Dendritic cell treated with granulocyte-macrophage colony-stimulating factor and Interleukin-4, amounts not matched to agents 40 ng/mL and 50 ng/mL, for 4 days (primary cell): ENCODE results near the gene CATSPER3.
A peak's percentile ranks its signal among the peaks of the same experiment; 100 is the strongest.
"Not testable (repeated sequence)": the region's sequence is repeated elsewhere in the genome, so short reads cannot be mapped to it uniquely, and the experiment has no call there.

Experiments
- H3K27ac Mint-ChIP-seq: one replicate; pipeline ENCODE4 v1.8.0; 2022; ENCODE audit warnings: mild to moderate bottlenecking, mixed read lengths
- H3K27me3 Mint-ChIP-seq: one replicate; pipeline ENCODE4 v1.8.0; 2022; ENCODE audit warnings: mild to moderate bottlenecking, mixed read lengths
- H3K36me3 Mint-ChIP-seq: one replicate; pipeline ENCODE4 v1.8.0; 2022; ENCODE audit warnings: low read depth, mixed read lengths
- H3K4me1 Mint-ChIP-seq: one replicate; pipeline ENCODE4 v1.8.0; 2022; ENCODE audit warnings: low read depth, mixed read lengths
- H3K4me3 Mint-ChIP-seq: one replicate; pipeline ENCODE4 v1.8.0; 2022; ENCODE audit warnings: mild to moderate bottlenecking, moderate library complexity, mixed read lengths
- H3K9me3 Mint-ChIP-seq: one replicate; pipeline ENCODE4 v1.8.0; 2022; ENCODE audit warnings: mixed read lengths
- intact Hi-C: fragments of 100-400 bp; cut with micrococcal nuclease; formaldehyde crosslinking; loops from one replicate; pipeline ENCODE4 v1.15.0; 2022

Gene CATSPER3

DNA sequence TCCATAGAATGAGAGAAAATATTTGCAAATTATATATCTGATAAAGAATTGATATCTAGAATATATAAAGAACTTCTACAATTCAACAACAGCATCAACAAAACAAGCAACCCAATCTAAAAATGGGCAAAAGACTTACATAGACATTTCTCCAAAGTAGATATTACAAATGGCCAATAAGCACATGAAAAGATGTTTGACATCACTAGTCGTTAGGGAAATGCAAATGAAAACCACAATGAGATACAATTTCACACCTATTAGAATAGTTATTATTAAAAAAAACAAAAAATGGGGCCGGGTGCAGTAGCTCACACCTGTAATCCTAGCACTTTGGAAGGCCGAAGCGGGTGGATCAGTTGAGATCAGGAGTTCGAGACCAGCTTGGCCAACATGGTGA, 24.4 kb downstream of the CATSPER3 start:
- intact Hi-C loops, result no loop called here
- H3K4me1 Mint-ChIP-seq, result peaks cover 11% of the 10 kb centered on the region
- H3K27ac Mint-ChIP-seq, result no peak overlapping the region

GRCh38 chr5:134993161-134993560, 25.5 kb downstream of the CATSPER3 start:
- no peak overlapping the region for H3K4me3 Mint-ChIP-seq
- intact Hi-C loops, result no loop called here
- H3K27ac Mint-ChIP-seq, result no peak overlapping the region
- no peaks in the 10 kb centered on the region for H3K9me3 Mint-ChIP-seq
- H3K36me3 Mint-ChIP-seq, result no peaks in the 10 kb centered on the region
- peaks cover 11% of the 10 kb centered on the region for H3K4me1 Mint-ChIP-seq
- peaks cover 3% of the 10 kb centered on the region for H3K27me3 Mint-ChIP-seq

More for the DNA sequence above, 24.4 kb downstream of the CATSPER3 start:
- Mint-ChIP-seq H3K27me3 (peaks cover 3% of the 10 kb centered on the region), H3K9me3 (no peaks in the 10 kb centered on the region), H3K4me3 (no peak overlapping the region), H3K36me3 (no peaks in the 10 kb centered on the region)

- H3K27ac Mint-ChIP-seq, result peak overlapping the region; percentile 50
Observed at GRCh38 chr5:134994560-134995156, 27.0 kb downstream of the CATSPER3 start.

DNA sequence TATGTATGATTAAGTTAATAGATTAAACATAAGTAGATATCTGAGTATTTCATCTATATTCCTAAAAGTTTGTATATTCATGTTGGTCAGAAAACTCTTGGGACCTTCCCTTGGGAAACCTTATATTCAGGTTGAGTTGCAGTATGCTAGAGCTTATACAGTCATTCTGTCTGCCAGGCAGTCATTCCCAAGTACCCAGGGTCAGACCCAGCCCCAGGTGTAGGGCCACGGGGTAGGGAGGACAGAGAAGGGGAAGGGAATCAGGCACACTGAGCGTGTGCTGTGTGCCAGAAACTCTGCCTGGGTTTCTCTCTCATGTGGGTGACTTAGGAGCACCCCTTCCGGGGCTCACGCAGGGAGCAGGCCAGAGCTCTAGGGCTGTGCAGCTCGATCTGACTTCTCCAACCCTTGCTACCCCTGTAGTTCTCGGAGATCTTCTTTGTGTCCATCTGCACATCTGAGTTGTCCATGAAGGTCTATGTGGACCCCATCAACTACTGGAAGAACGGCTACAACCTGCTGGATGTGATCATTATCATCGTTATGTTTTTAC, 28.2 kb downstream of the CATSPER3 start:
- Mint-ChIP-seq H3K9me3 (no peaks in the 10 kb centered on the region), H3K4me1 (peaks cover 11% of the 10 kb centered on the region), H3K27ac (no peak overlapping the region), H3K27me3 (peaks cover 4% of the 10 kb centered on the region), H3K4me3 (no peak overlapping the region), H3K36me3 (no peaks in the 10 kb centered on the region)
- intact Hi-C loops, result no loop called here

More at GRCh38 chr5:134994560-134995156, 27.0 kb downstream of the CATSPER3 start:
- intact Hi-C loops, result no loop called here
- H3K36me3 Mint-ChIP-seq, result no peaks in the 10 kb centered on the region
- H3K4me1 Mint-ChIP-seq, result peaks cover 11% of the 10 kb centered on the region
- peaks cover 3% of the 10 kb centered on the region for H3K27me3 Mint-ChIP-seq
- no peaks in the 10 kb centered on the region for H3K9me3 Mint-ChIP-seq
- no peak overlapping the region for H3K4me3 Mint-ChIP-seq

- H3K27me3 Mint-ChIP-seq, result peaks cover 8% of the 10 kb centered on the region
- H3K9me3 Mint-ChIP-seq, result no peaks in the 10 kb centered on the region
- H3K27ac Mint-ChIP-seq, result no peak overlapping the region
- H3K36me3 Mint-ChIP-seq, result no peaks in the 10 kb centered on the region
- H3K4me3 Mint-ChIP-seq, result no peak overlapping the region
- peaks cover 11% of the 10 kb centered on the region for H3K4me1 Mint-ChIP-seq
- intact Hi-C loops, result no loop called here
Observed at GRCh38 chr5:134997015-134997414, 29.3 kb downstream of the CATSPER3 start.

- not testable (repeated sequence) for H3K27ac Mint-ChIP-seq
Observed at GRCh38 chr5:134998068-134998467, 30.4 kb downstream of the CATSPER3 start.

GRCh38 chr5:135004376-135004775, 36.7 kb downstream of the CATSPER3 start:
- Mint-ChIP-seq H3K4me1 (no peaks in the 10 kb centered on the region), H3K4me3 (no peak overlapping the region), H3K27me3 (peaks cover 5% of the 10 kb centered on the region), H3K27ac (no peak overlapping the region), H3K9me3 (no peaks in the 10 kb centered on the region), H3K36me3 (no peaks in the 10 kb centered on the region)
- intact Hi-C loops, result no loop called here

More at GRCh38 chr5:134998068-134998467, 30.4 kb downstream of the CATSPER3 start:
- H3K27me3 Mint-ChIP-seq, intact Hi-C loops, H3K4me3 Mint-ChIP-seq, H3K36me3 Mint-ChIP-seq, H3K9me3 Mint-ChIP-seq: not testable (repeated sequence)
- H3K4me1 Mint-ChIP-seq, result peaks cover 11% of the 10 kb centered on the region

DNA sequence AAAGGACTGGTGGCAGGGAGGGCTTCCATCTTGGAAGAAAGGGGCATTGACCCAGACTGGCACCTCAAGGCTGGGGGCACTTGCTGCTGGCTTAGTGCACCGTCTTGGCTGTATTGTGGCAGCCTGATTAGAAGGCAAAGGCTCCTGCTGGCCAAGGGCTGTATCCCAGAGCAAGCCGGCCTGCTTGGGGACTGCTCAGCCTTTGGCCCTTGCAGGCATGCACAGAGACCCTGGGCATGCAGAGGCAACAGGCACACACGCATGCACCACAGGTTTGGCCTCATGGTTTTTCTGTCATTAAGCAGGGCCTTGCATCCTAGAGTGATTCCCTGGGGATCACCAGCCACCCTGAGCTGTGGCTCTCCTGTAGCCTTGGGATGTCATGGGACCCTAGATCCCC, 37.4 kb downstream of the CATSPER3 start:
- intact Hi-C loops, result no loop called here
- Mint-ChIP-seq H3K4me3 (no peak overlapping the region), H3K27ac (no peak overlapping the region), H3K36me3 (no peaks in the 10 kb centered on the region), H3K9me3 (no peaks in the 10 kb centered on the region), H3K4me1 (no peaks in the 10 kb centered on the region), H3K27me3 (peaks cover 5% of the 10 kb centered on the region)

GRCh38 chr5:135007305-135007704, 39.6 kb downstream of the CATSPER3 start:
- H3K4me1 Mint-ChIP-seq, result no peaks in the 10 kb centered on the region
- no peaks in the 10 kb centered on the region for H3K36me3 Mint-ChIP-seq
- intact Hi-C loops, result no loop called here
- H3K9me3 Mint-ChIP-seq, result no peaks in the 10 kb centered on the region
- H3K27ac Mint-ChIP-seq, result no peak overlapping the region
- no peak overlapping the region for H3K4me3 Mint-ChIP-seq
- no peaks in the 10 kb centered on the region for H3K27me3 Mint-ChIP-seq

- no peaks in the 10 kb centered on the region for H3K4me1 Mint-ChIP-seq
- H3K9me3 Mint-ChIP-seq, result no peaks in the 10 kb centered on the region
- H3K27me3 Mint-ChIP-seq, result no peaks in the 10 kb centered on the region
- H3K4me3 Mint-ChIP-seq, result no peak overlapping the region
- intact Hi-C loops, result no loop called here
- H3K27ac Mint-ChIP-seq, result no peak overlapping the region
- H3K36me3 Mint-ChIP-seq, result no peaks in the 10 kb centered on the region
Observed at GRCh38 chr5:135007749-135008363, 40.1 kb downstream of the CATSPER3 start.

GRCh38 chr5:135008556-135008955, 40.8 kb downstream of the CATSPER3 start:
- H3K36me3 Mint-ChIP-seq, result no peaks in the 10 kb centered on the region
- no peaks in the 10 kb centered on the region for H3K4me1 Mint-ChIP-seq
- H3K4me3 Mint-ChIP-seq, result no peak overlapping the region
- H3K27ac Mint-ChIP-seq, result no peak overlapping the region
- peaks cover 3% of the 10 kb centered on the region for H3K27me3 Mint-ChIP-seq
- H3K9me3 Mint-ChIP-seq, result no peaks in the 10 kb centered on the region
- intact Hi-C loops, result no loop called here

DNA sequence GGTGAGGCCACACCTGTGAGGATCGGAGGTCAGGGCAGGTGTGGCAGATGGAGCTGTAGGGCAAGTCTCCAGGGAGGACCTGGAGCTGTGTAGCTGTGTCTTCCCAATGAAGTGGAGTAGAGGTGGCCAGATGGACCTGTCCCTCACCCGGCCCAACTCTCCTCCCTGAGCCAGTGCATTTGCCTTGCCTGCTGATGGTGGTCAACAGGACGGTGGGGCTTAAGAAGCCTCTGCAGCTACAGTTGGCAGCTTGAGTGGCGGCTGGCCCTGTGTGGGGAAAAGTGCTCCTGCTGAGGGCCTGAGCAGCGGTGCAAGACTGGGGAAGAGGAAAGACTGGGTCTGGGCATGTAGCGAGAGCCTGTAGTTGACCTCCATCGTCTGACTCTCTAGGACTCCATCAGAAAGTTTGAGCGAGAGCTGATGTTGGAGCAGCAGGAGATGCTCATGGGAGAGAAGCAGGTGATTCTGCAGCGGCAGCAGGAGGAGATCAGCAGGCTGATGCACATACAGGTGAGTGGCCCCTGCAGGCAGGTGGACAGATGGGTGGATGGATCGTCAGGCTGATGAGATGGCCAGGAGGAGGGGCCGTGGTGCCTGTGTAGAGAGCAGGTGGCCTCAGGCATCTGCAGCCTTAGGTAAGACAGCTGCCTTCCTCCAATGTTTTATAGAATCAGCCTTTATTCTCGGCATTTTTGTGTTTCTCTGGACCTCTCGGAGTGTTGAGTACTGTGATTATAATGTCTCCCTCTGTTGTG, 41.5 kb downstream of the CATSPER3 start:
- H3K4me1 Mint-ChIP-seq, result no peaks in the 10 kb centered on the region
- no peaks in the 10 kb centered on the region for H3K9me3 Mint-ChIP-seq
- intact Hi-C loops, result no loop called here
- H3K27ac Mint-ChIP-seq, result no peak overlapping the region
- peaks cover 6% of the 10 kb centered on the region for H3K27me3 Mint-ChIP-seq
- no peaks in the 10 kb centered on the region for H3K36me3 Mint-ChIP-seq
- no peak overlapping the region for H3K4me3 Mint-ChIP-seq

GRCh38 chr5:135009736-135010501, 42.2 kb downstream of the CATSPER3 start:
- Mint-ChIP-seq H3K27ac (no peak overlapping the region), H3K9me3 (no peaks in the 10 kb centered on the region), H3K27me3 (peaks cover 6% of the 10 kb centered on the region), H3K4me1 (no peaks in the 10 kb centered on the region), H3K4me3 (no peak overlapping the region), H3K36me3 (no peaks in the 10 kb centered on the region)
- intact Hi-C loops, result loop anchor here (5.0 kb wide), 1 partner anchor 182 kb away; no protein-coding TSS in a partner anchor
